Measurements from ENCODE around the gene PHF21A.

PHF21A gene

DNA sequence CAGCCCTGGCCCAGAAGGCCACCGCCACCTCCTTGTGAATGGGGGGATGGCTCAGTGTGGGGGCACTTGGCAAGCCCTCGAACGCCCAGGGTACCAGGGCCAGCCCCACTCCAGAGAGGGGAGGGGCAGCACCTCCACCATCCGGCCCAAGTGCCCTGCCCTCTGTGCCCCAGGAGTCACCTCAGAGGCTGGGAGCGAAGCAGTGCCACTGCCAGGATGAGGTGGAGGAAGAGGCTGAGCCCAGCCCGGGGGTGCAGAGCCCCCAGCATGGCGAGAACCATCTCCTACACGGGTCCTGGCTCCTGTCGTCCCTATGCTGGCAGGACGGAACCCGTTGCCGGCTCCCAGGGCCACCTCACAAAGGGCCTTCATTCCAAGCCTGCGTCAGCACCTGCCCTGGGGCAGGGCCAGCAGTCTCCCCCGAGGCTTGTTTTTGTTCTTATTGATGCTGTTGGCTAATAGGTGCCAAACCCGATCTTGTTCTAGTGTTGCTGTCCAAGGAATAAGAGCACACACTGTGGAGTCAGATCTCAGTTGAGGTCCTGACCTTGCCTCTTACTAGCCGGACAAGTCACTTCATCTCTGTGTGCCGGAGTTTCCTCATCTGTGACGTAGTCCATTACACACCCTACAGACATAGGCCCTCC lies 214.2 kb downstream of the PHF21A start, which contains the start of gene FREY1:
Gene FREY1 (minus strand): TSS at position 307 of the 647 bp plus-strand sequence. CDS start 26 bp downstream, at position 281.
- TF ChIP-seq POLR2AphosphoS5 (IDR thresholded peaks at IDR 0.05; ENCODE audit: low read depth, low read length) (no peak), FOXP2 (optimal IDR thresholded peaks at IDR 0.05; ENCODE audit: borderline replicate concordance, extremely low read depth, extremely low read length, insufficient read depth) (no peak), SIN3A (IDR thresholded peaks at IDR 0.05; ENCODE audit: borderline replicate concordance, insufficient read depth, low read length) (no peak), TAF1 (IDR thresholded peaks at IDR 0.05; ENCODE audit: borderline replicate concordance, insufficient read depth, low read length) (no peak)
- TF ChIP-seq, protein P1, sequence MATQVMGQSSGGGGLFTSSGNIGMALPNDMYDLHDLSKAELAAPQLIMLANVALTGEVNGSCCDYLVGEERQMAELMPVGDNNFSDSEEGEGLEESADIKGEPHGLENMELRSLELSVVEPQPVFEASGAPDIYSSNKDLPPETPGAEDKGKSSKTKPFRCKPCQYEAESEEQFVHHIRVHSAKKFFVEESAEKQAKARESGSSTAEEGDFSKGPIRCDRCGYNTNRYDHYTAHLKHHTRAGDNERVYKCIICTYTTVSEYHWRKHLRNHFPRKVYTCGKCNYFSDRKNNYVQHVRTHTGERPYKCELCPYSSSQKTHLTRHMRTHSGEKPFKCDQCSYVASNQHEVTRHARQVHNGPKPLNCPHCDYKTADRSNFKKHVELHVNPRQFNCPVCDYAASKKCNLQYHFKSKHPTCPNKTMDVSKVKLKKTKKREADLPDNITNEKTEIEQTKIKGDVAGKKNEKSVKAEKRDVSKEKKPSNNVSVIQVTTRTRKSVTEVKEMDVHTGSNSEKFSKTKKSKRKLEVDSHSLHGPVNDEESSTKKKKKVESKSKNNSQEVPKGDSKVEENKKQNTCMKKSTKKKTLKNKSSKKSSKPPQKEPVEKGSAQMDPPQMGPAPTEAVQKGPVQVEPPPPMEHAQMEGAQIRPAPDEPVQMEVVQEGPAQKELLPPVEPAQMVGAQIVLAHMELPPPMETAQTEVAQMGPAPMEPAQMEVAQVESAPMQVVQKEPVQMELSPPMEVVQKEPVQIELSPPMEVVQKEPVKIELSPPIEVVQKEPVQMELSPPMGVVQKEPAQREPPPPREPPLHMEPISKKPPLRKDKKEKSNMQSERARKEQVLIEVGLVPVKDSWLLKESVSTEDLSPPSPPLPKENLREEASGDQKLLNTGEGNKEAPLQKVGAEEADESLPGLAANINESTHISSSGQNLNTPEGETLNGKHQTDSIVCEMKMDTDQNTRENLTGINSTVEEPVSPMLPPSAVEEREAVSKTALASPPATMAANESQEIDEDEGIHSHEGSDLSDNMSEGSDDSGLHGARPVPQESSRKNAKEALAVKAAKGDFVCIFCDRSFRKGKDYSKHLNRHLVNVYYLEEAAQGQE (IDR thresholded peaks at IDR 0.05; ENCODE audit: insufficient read depth in 1 of 2, low read depth in 2 of 2, low read length in 2 of 2) = no peak

DNA sequence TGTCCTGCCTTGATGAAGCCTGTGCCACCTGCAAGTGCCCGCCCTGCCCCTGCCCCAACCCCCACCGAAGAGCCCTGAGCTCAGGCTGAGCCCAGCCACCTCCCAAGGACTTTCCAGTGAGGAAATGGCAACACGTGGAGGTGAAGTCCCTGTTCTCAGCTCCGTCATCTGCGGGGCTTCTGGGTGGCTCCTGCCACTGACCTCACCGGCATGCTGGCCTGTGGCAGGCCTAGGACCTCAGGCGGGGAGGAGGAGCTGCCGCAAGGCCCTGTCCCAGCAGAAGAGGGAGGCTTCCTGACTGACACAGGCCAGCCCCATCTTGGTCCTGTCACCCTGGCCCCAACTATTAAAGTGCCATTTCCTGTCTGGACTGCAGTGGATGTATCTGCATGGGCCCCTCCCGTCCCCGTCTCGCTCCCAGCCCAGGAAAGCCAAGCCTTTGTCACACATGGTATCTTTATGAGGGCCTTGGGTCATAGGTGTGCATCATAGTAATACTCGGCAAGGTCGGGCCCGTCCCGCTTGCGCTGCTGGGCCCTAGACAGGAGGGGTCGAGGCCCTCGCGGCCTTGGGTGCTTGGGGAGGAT lies 215.1 kb downstream of the PHF21A start:
- TF ChIP-seq TAF1 (IDR thresholded peaks at IDR 0.05; ENCODE audit: borderline replicate concordance, insufficient read depth, low read length) = no peak
- TF ChIP-seq POLR2AphosphoS5 (IDR thresholded peaks at IDR 0.05; ENCODE audit: low read depth, low read length) = no peak
- no peak for TF ChIP-seq FOXP2 (optimal IDR thresholded peaks at IDR 0.05; ENCODE audit: borderline replicate concordance, extremely low read depth, extremely low read length, insufficient read depth)
- TF ChIP-seq, protein P1 (IDR thresholded peaks at IDR 0.05; ENCODE audit: insufficient read depth in 1 of 2, low read depth in 2 of 2, low read length in 2 of 2) = no peak
- TF ChIP-seq SIN3A (IDR thresholded peaks at IDR 0.05; ENCODE audit: borderline replicate concordance, insufficient read depth, low read length) = no peak

DNA sequence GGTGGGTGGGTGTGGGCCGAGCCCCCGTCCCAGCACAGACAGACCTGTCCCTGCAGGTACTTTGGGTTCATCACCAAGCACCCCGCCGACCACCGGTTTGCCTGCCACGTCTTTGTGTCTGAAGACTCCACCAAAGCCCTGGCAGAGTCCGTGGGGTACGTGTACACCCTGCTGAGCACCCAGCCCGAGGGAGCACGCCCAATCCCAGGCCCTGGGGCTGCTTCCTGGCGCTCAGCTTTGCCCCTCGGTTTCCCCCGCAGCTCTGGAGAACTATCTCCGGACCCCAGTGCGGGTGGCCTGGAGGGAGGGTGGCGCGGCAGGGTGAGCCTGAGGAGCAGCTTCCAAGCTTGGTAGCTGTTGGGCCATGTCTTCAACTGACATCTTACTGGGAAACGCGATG lies 216.2 kb downstream of the PHF21A start:
- TF ChIP-seq SIN3A (IDR thresholded peaks at IDR 0.05; ENCODE audit: borderline replicate concordance, insufficient read depth, low read length) (no peak), FOXP2 (optimal IDR thresholded peaks at IDR 0.05; ENCODE audit: borderline replicate concordance, extremely low read depth, extremely low read length, insufficient read depth) (no peak), TAF1 (IDR thresholded peaks at IDR 0.05; ENCODE audit: borderline replicate concordance, insufficient read depth, low read length) (no peak), POLR2AphosphoS5 (IDR thresholded peaks at IDR 0.05; ENCODE audit: low read depth, low read length) (no peak)
- TF ChIP-seq, protein P1 (IDR thresholded peaks at IDR 0.05; ENCODE audit: insufficient read depth in 1 of 2, low read depth in 2 of 2, low read length in 2 of 2) = no peak

DNA sequence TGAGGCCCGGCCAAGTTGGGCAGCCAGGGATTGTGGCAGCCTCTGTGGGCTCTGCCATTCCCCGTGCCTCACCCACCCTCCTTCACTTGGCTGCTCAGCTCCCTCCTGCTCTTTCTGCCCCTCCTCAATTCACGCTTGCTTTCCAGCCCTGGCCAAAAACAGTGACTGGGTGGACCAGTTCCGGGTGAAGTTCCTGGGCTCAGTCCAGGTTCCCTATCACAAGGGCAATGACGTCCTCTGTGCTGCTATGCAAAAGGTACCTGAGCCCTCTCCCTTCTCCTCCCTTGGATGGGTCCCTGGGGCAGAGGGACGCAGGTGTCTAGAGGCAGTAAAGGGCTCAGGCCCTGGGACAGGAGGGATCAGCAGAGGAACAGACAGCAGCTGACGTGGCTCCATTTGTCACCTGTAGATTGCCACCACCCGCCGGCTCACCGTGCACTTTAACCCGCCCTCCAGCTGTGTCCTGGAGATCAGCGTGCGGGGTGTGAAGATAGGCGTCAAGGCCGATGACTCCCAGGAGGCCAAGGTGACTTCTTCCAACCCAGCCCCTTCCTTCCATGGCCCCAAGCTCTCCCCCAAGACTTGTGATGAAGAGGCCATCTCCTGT lies 216.8 kb downstream of the PHF21A start:
- no peak for TF ChIP-seq POLR2AphosphoS5 (IDR thresholded peaks at IDR 0.05; ENCODE audit: low read depth, low read length)
- TF ChIP-seq, protein P1 (IDR thresholded peaks at IDR 0.05; ENCODE audit: insufficient read depth in 1 of 2, low read depth in 2 of 2, low read length in 2 of 2) = no peak

All from PFSK-1 (cell line).